Astrocyte (in vitro differentiated cells and primary cell): ENCODE measurements around the gene CBY1. TPM values are rescaled to one million over a fixed set of nuclear protein-coding genes. Genes with fewer than 3 reads are reported as not detected.

Source experiments
- DNase-seq: peaks from one replicate; pipeline ENCODE4 v3.0.0-alpha.2; 2010; ENCODE audit warnings: low read depth
- FAIRE-seq: peaks from 2 replicates; lab custom pipeline; 2011; peaks lifted over from hg19 to GRCh38; lab: Jason Lieb, UNC
- H2AFZ ChIP-seq: 2 replicates; pipeline ENCODE4 v1.6.0; 2012; ENCODE audit warnings: low read depth, low read length, inconsistent platforms
- H3K27ac ChIP-seq: 2 replicates; pipeline ENCODE4 v1.5.1; 2011; ENCODE audit warnings: low read depth, low read length, inconsistent platforms
- H3K27me3 ChIP-seq: 2 replicates; pipeline ENCODE4 v1.6.0; 2011; ENCODE audit warnings: low read length, inconsistent platforms; ENCODE audit not compliant: insufficient read depth
- H3K36me3 ChIP-seq: 2 replicates; pipeline ENCODE4 v1.5.1; 2011; ENCODE audit warnings: low read length, inconsistent platforms; ENCODE audit not compliant: insufficient read depth
- H3K4me1 ChIP-seq: 2 replicates; pipeline ENCODE4 v1.5.1; 2011; ENCODE audit warnings: low read length, inconsistent platforms; ENCODE audit not compliant: insufficient read depth
- H3K4me2 ChIP-seq: 2 replicates; pipeline ENCODE4 v1.6.0; 2012; ENCODE audit warnings: low read length, inconsistent platforms
- H3K4me3 ChIP-seq: 2 replicates; pipeline ENCODE4 v1.5.1; 2011; ENCODE audit warnings: low read depth, mild to moderate bottlenecking, low read length, inconsistent platforms; ENCODE audit not compliant: insufficient read depth
- H3K79me2 ChIP-seq: 2 replicates; pipeline ENCODE4 v1.6.0; 2012; ENCODE audit warnings: mild to moderate bottlenecking, low read length, inconsistent platforms; ENCODE audit not compliant: insufficient read depth
- H3K9ac ChIP-seq: 2 replicates; pipeline ENCODE4 v1.6.0; 2012; ENCODE audit warnings: mild to moderate bottlenecking, low read length, inconsistent platforms
- H3K9me3 ChIP-seq: 2 replicates; pipeline ENCODE4 v1.5.1; 2012; ENCODE audit warnings: low read depth, mild to moderate bottlenecking, low read length, inconsistent platforms; ENCODE audit not compliant: insufficient read depth
- H4K20me1 ChIP-seq: 2 replicates; pipeline ENCODE4 v1.6.0; 2012; ENCODE audit warnings: low read length, inconsistent platforms; ENCODE audit not compliant: insufficient read depth
- H3K27ac Mint-ChIP-seq: one replicate; pipeline ENCODE4 v1.8.0; 2021; ENCODE audit warnings: mild to moderate bottlenecking, mixed read lengths; ENCODE audit not compliant: unreplicated experiment
- H3K27me3 Mint-ChIP-seq: one replicate; pipeline ENCODE4 v1.8.0; 2021; ENCODE audit warnings: low read depth, mixed read lengths; ENCODE audit not compliant: unreplicated experiment
- H3K36me3 Mint-ChIP-seq: one replicate; pipeline ENCODE4 v1.8.0; 2021; ENCODE audit warnings: low read depth, mixed read lengths; ENCODE audit not compliant: unreplicated experiment
- H3K4me1 Mint-ChIP-seq: one replicate; pipeline ENCODE4 v1.8.0; 2021; ENCODE audit warnings: low read depth, mixed read lengths; ENCODE audit not compliant: unreplicated experiment
- H3K4me3 Mint-ChIP-seq: one replicate; pipeline ENCODE4 v1.8.0; 2021; ENCODE audit warnings: mild to moderate bottlenecking, moderate library complexity, mixed read lengths; ENCODE audit not compliant: unreplicated experiment
- H3K9me3 Mint-ChIP-seq: one replicate; pipeline ENCODE4 v1.8.0; 2021; ENCODE audit warnings: mild to moderate bottlenecking, mixed read lengths; ENCODE audit not compliant: unreplicated experiment
- EZH2 ChIP-seq: IDR thresholded peaks from 2 replicates; pipeline ENCODE4 v1.6.1; 2012; ENCODE audit warnings: mild to moderate bottlenecking, low read length, inconsistent platforms; ENCODE audit not compliant: insufficient read depth
- total RNA-seq: library from RNA; stranded (reverse); gene quantifications from 2 replicates; pipeline ENCODE4 v1.2.1, GENCODE V29; 2021
- TF ChIP-seq, protein P1 (sequence below): IDR thresholded peaks from 2 replicates; pipeline ENCODE4 v1.5.1; 2011; ENCODE audit warnings: low read depth, mild to moderate bottlenecking, inconsistent platforms, low read length, moderate library complexity; ENCODE audit not compliant: insufficient read depth

CBY1 gene
- total RNA-seq, 1 donor from 2014 or later = 23.2 TPM

DNA sequence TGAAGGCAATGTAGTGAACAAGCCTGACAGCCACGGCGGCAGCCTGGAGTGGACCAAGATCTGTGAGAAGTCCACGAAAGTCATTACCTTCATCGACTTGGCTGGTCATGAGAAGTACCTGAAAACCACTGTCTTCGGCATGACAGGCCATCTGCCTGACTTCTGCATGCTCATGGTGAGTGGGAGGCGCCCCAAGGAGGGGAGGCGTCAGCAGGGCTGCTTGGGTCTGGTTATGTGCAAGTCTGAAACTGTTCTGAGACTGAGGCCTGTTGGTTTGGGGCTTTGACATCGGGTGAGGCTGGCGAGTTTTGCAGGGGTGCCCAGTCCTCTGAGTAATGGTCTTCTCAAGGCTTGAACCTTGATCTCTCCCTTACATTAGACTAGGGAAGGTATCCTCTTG lies 60.4 kb downstream of the CBY1 start:
- FAIRE-seq (no peak), DNase-seq (no peak)
- Histone ChIP-seq H2AFZ (no peak overlapping the region), H3K9ac (no peak overlapping the region), H3K27ac (no peak overlapping the region), H3K4me1 (peaks cover 17% of the 10 kb centered on the region), H3K4me3 (no peak overlapping the region), H3K79me2 (peaks cover 56% of the 10 kb centered on the region), H4K20me1 (peaks cover 73% of the 10 kb centered on the region), H3K9me3 (no peaks in the 10 kb centered on the region), H3K36me3 (peaks cover 3% of the 10 kb centered on the region), H3K4me2 (no peak overlapping the region), H3K27me3 (no peaks in the 10 kb centered on the region)
- Mint-ChIP-seq H3K4me1 (peaks cover 42% of the 10 kb centered on the region), H3K36me3 (peaks cover 43% of the 10 kb centered on the region), H3K27ac (no peak overlapping the region), H3K9me3 (no peaks in the 10 kb centered on the region), H3K27me3 (no peaks in the 10 kb centered on the region), H3K4me3 (peak overlapping the region; percentile 50)
- TF ChIP-seq, protein P1, sequence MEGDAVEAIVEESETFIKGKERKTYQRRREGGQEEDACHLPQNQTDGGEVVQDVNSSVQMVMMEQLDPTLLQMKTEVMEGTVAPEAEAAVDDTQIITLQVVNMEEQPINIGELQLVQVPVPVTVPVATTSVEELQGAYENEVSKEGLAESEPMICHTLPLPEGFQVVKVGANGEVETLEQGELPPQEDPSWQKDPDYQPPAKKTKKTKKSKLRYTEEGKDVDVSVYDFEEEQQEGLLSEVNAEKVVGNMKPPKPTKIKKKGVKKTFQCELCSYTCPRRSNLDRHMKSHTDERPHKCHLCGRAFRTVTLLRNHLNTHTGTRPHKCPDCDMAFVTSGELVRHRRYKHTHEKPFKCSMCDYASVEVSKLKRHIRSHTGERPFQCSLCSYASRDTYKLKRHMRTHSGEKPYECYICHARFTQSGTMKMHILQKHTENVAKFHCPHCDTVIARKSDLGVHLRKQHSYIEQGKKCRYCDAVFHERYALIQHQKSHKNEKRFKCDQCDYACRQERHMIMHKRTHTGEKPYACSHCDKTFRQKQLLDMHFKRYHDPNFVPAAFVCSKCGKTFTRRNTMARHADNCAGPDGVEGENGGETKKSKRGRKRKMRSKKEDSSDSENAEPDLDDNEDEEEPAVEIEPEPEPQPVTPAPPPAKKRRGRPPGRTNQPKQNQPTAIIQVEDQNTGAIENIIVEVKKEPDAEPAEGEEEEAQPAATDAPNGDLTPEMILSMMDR = no peak
- no peak for TF ChIP-seq EZH2

DNA sequence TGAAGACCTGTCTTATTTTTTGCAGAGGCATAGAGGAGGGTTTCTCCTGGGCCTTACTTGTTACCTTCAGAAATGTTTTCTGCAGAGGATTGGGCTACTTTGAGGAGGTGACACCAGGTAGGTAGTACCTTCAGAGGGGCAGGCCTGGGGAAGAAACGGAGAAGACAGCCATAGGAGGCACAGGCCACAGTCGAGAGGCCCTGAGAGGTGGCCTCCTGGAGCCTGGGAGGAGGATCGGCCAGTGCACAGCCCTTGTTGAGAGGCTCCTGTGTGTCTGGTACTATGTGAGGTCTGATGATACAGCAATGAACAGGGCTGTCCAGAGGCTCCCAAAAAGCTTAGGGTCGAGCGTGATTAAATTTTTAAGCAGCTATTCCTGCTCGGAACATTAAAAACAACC lies 60.8 kb downstream of the CBY1 start:
- H3K36me3 Mint-ChIP-seq = peaks cover 46% of the 10 kb centered on the region
- Histone ChIP-seq H3K9me3 (no peaks in the 10 kb centered on the region), H4K20me1 (peaks cover 69% of the 10 kb centered on the region), H3K79me2 (peaks cover 52% of the 10 kb centered on the region), H3K27ac (no peak overlapping the region), H2AFZ (no peak overlapping the region), H3K4me1 (peaks cover 17% of the 10 kb centered on the region), H3K27me3 (no peaks in the 10 kb centered on the region), H3K4me2 (no peak overlapping the region), H3K36me3 (peaks cover 6% of the 10 kb centered on the region), H3K4me3 (no peak overlapping the region), H3K9ac (no peak overlapping the region)
- H3K4me3 Mint-ChIP-seq = no peak overlapping the region
- DNase-seq (no peak), FAIRE-seq (no peak)
- TF ChIP-seq, protein P1 = no peak
- no peak for TF ChIP-seq EZH2
- peaks cover 39% of the 10 kb centered on the region for H3K4me1 Mint-ChIP-seq
- no peak overlapping the region for H3K27ac Mint-ChIP-seq
- H3K9me3 Mint-ChIP-seq = no peaks in the 10 kb centered on the region
- H3K27me3 Mint-ChIP-seq = no peaks in the 10 kb centered on the region

DNA sequence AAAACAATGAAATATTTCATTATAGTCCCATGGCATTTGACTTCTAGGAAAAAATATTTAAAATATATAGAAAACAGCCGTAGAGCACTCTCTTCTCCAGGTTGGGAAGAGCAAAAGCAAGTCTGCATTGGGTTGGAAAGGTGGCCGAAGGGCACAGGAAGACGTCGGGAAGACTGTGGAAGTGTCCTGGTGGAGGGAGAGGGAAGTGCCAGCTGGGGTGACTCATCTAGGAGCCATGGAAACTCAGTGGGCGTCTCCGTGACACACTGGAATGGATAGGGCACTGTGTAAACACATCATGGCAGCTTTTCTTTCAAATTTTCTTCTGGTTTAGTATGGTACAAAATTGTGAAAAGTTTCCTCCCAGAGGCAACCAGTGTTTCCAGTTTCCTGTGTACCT lies 62.0 kb downstream of the CBY1 start:
- peaks cover 40% of the 10 kb centered on the region for H3K79me2 ChIP-seq
- peak overlapping the region; percentile 38 for H3K27ac Mint-ChIP-seq
- H3K4me1 Mint-ChIP-seq = peaks cover 28% of the 10 kb centered on the region
- H3K36me3 ChIP-seq = peaks cover 18% of the 10 kb centered on the region
- FAIRE-seq = peak; percentile 37
- peaks cover 37% of the 10 kb centered on the region for H3K36me3 Mint-ChIP-seq
- peak overlapping the region; percentile 60 for H3K4me2 ChIP-seq
- H4K20me1 ChIP-seq = peaks cover 64% of the 10 kb centered on the region
- peak overlapping the region; percentile 50 for H3K27ac ChIP-seq
- H3K9ac ChIP-seq = no peak overlapping the region
- peaks cover 17% of the 10 kb centered on the region for H3K4me1 ChIP-seq
- H3K27me3 ChIP-seq = no peaks in the 10 kb centered on the region
- peak; percentile 66 for DNase-seq
- no peaks in the 10 kb centered on the region for H3K9me3 ChIP-seq
- H3K9me3 Mint-ChIP-seq = no peaks in the 10 kb centered on the region
- no peaks in the 10 kb centered on the region for H3K27me3 Mint-ChIP-seq
- TF ChIP-seq, protein P1 = peak; percentile 50
- TF ChIP-seq EZH2 = no peak
- no peak overlapping the region for H2AFZ ChIP-seq
- peak overlapping the region; percentile 23 for H3K4me3 Mint-ChIP-seq
- no peak overlapping the region for H3K4me3 ChIP-seq
